Activated naive CD4-positive, alpha-beta T cell treated with anti-CD3 and anti-CD28 coated beads, Interleukin-2, amount 10 ng/mL, durations not matched to agents 7 days and 5 days (primary cell): Measurements from ENCODE around the gene HBEGF.

Experiments used
- CTCF ChIA-PET: fragments of 350-600 bp; sonication (Branson Sonifier 250); formaldehyde crosslinking; loops from one replicate; lab custom pipeline; 2021; ENCODE audit warnings: antibody characterized with exemption; lab: Charles Lee
- DNase-seq: peaks from one replicate; pipeline ENCODE4 v3.0.0-alpha.2; 2020
- H3K27ac Mint-ChIP-seq: one replicate; pipeline ENCODE4 v1.8.0; 2021; ENCODE audit warnings: mild to moderate bottlenecking, moderate library complexity, mixed read lengths
- H3K27me3 Mint-ChIP-seq: one replicate; pipeline ENCODE4 v1.8.0; 2021; ENCODE audit warnings: mild to moderate bottlenecking, mixed read lengths
- H3K36me3 Mint-ChIP-seq: one replicate; pipeline ENCODE4 v1.8.0; 2021; ENCODE audit warnings: mixed read lengths
- H3K4me1 Mint-ChIP-seq: one replicate; pipeline ENCODE4 v1.8.0; 2021; ENCODE audit warnings: mixed read lengths
- H3K4me3 Mint-ChIP-seq: one replicate; pipeline ENCODE4 v1.8.0; 2021; ENCODE audit warnings: mild to moderate bottlenecking, moderate library complexity, mixed read lengths
- H3K9me3 Mint-ChIP-seq: one replicate; pipeline ENCODE4 v1.8.0; 2021; ENCODE audit warnings: mixed read lengths

HBEGF gene

GRCh38 chr5:140340605-140341121 is 5.7 kb downstream of the HBEGF start:
- Mint-ChIP-seq H3K27ac (peak overlapping the region; percentile 50), H3K4me1 (peaks cover 87% of the 10 kb centered on the region)

GRCh38 chr5:140339636-140340035 is 6.8 kb downstream of the HBEGF start:
- Mint-ChIP-seq H3K4me3 (peak overlapping the region; percentile 46), H3K27ac (peak overlapping the region; percentile 74), H3K9me3 (no peaks in the 10 kb centered on the region), H3K36me3 (peaks cover 88% of the 10 kb centered on the region), H3K27me3 (no peaks in the 10 kb centered on the region), H3K4me1 (peaks cover 87% of the 10 kb centered on the region)
- DNase-seq = no peak
- CTCF ChIA-PET = interaction anchor here (1.0 to 22.2 kb wide), 2 partner anchors 12 to 91 kb away, joined by 3 to 856 read pairs; no protein-coding TSS in a partner anchor

More at GRCh38 chr5:140340605-140341121, 5.7 kb downstream of the HBEGF start:
- H3K4me3 Mint-ChIP-seq = peak overlapping the region; percentile 82
- CTCF ChIA-PET = interaction anchor here (1.0 to 22.2 kb wide), 3 partner anchors 12 to 92 kb away, joined by 3 to 856 read pairs (median 5); no protein-coding TSS in a partner anchor
- H3K9me3 Mint-ChIP-seq = no peaks in the 10 kb centered on the region
- DNase-seq = no peak
- H3K36me3 Mint-ChIP-seq = peaks cover 88% of the 10 kb centered on the region
- no peaks in the 10 kb centered on the region for H3K27me3 Mint-ChIP-seq

DNA sequence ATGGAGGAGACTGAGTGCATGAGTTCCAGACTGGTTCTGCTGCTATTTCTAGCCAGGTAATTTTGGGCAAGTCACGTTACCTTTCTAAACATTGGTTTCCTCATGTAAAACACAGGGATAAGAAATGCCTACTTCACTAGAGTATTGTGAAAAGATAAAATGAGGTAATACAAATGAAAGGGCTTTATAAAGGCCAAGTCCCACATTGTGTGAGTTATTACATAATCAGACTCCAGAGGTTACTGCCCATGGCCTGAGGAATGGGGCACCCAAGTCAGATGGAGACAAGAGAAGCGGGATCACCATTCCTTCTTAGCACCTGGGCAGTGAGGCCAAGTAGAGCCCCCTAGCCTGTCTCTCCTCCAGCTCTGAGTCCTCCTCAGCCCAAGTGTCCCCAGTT is 7.5 kb downstream of the HBEGF start:
- Mint-ChIP-seq H3K4me3 (peak overlapping the region; percentile 47), H3K36me3 (peaks cover 88% of the 10 kb centered on the region), H3K27me3 (no peaks in the 10 kb centered on the region), H3K9me3 (no peaks in the 10 kb centered on the region), H3K27ac (peak overlapping the region; percentile 44), H3K4me1 (peaks cover 81% of the 10 kb centered on the region)
- CTCF ChIA-PET = interaction anchor here (22.2 kb wide), 1 partner anchor 90 kb away, joined by 856 read pairs; no protein-coding TSS in a partner anchor
- no peak for DNase-seq

DNA sequence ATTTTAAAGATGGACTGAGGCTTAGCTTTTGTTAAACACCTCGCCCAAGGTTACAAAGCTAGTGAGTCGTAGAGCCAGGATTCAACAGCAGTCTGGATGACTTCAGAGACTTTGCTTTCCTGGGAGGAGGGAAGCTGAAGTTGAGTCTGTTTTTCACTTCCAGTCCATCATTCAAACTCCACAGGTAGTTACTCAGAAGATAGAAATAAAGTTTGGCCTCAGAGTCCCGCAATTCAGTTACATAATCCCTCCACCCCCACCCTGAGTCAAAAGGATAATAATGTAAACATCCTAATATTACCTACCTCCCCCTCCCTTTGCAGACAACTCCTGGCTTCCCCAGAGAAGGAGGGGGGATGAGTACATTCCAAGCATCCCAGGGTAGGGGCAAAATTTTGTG is 8.1 kb downstream of the HBEGF start:
- no peaks in the 10 kb centered on the region for H3K27me3 Mint-ChIP-seq
- no peak for DNase-seq
- CTCF ChIA-PET = interaction anchor here (2.4 to 22.2 kb wide), 2 partner anchors 14 to 90 kb away, joined by 11 to 856 read pairs; no protein-coding TSS in a partner anchor
- H3K9me3 Mint-ChIP-seq = no peaks in the 10 kb centered on the region
- H3K4me1 Mint-ChIP-seq = peaks cover 75% of the 10 kb centered on the region
- no peak overlapping the region for H3K4me3 Mint-ChIP-seq
- peaks cover 86% of the 10 kb centered on the region for H3K36me3 Mint-ChIP-seq
- peak overlapping the region; percentile 67 for H3K27ac Mint-ChIP-seq

DNA sequence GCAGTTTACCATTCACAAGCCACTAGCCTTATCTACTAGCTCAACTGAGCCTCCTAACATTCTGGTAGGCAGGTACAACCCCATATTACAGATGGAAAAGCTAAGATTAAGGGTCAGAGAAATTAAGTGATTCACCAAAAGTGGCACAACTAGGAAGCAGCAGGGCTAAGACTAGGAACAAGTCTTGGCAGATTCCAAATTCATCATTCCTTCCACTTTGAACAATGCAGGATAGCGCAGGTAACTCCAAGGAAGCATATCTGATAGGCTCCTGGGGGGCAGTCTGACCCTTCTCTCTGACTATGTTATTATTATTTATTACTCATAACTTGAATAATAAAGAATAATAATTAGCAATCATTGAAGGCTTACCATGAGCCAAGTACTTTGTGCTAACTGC is 8.5 kb downstream of the HBEGF start:
- Mint-ChIP-seq H3K27ac (peak overlapping the region; percentile 80), H3K9me3 (no peaks in the 10 kb centered on the region), H3K4me1 (peaks cover 71% of the 10 kb centered on the region), H3K4me3 (no peak overlapping the region), H3K36me3 (peaks cover 86% of the 10 kb centered on the region), H3K27me3 (no peaks in the 10 kb centered on the region)
- DNase-seq = no peak
- CTCF ChIA-PET = interaction anchor here (2.4 to 22.2 kb wide), 2 partner anchors 14 to 89 kb away, joined by 11 to 856 read pairs; no protein-coding TSS in a partner anchor

DNA sequence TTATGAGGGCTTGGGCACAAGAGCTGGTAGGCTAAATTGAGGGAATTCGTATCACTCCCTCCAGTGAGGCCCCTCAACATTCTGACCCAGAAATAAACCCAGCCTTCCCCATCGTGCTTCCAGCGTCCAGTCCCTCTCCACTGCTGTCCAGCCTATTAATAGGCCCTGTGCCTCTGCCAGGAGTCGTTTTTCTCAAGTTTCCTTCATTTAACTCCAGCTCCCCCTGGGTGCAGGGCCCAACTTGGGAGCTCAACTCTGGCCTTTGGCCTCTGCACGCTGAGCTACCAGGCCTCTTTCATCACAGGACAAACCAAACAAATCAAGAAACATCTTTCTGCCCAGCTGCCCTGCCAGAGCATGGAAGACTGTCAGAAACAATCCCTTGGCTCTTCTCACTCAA is 10.0 kb downstream of the HBEGF start:
- peaks cover 56% of the 10 kb centered on the region for H3K4me1 Mint-ChIP-seq
- no peaks in the 10 kb centered on the region for H3K9me3 Mint-ChIP-seq
- H3K27ac Mint-ChIP-seq = no peak overlapping the region
- no peak overlapping the region for H3K4me3 Mint-ChIP-seq
- DNase-seq = no peak
- CTCF ChIA-PET = interaction anchor here (1.0 to 22.2 kb wide), 5 partner anchors 9 to 88 kb away, joined by 3 to 856 read pairs (median 4); partner anchors contain the start of gene HBEGF
- no peaks in the 10 kb centered on the region for H3K27me3 Mint-ChIP-seq
- peaks cover 81% of the 10 kb centered on the region for H3K36me3 Mint-ChIP-seq

- CTCF ChIA-PET = interaction anchor here (0.5 kb wide), 1 partner anchor 19 kb away, joined by 3 read pairs; no protein-coding TSS in a partner anchor
- no peaks in the 10 kb centered on the region for H3K9me3 Mint-ChIP-seq
- H3K4me1 Mint-ChIP-seq = peaks cover 18% of the 10 kb centered on the region
- H3K27ac Mint-ChIP-seq = no peak overlapping the region
- no peak for DNase-seq
- H3K36me3 Mint-ChIP-seq = peaks cover 45% of the 10 kb centered on the region
- H3K4me3 Mint-ChIP-seq = no peak overlapping the region
- peaks cover 17% of the 10 kb centered on the region for H3K27me3 Mint-ChIP-seq
These were observed 14.8 kb downstream of the HBEGF start for GRCh38 chr5:140331638-140332037.

DNA sequence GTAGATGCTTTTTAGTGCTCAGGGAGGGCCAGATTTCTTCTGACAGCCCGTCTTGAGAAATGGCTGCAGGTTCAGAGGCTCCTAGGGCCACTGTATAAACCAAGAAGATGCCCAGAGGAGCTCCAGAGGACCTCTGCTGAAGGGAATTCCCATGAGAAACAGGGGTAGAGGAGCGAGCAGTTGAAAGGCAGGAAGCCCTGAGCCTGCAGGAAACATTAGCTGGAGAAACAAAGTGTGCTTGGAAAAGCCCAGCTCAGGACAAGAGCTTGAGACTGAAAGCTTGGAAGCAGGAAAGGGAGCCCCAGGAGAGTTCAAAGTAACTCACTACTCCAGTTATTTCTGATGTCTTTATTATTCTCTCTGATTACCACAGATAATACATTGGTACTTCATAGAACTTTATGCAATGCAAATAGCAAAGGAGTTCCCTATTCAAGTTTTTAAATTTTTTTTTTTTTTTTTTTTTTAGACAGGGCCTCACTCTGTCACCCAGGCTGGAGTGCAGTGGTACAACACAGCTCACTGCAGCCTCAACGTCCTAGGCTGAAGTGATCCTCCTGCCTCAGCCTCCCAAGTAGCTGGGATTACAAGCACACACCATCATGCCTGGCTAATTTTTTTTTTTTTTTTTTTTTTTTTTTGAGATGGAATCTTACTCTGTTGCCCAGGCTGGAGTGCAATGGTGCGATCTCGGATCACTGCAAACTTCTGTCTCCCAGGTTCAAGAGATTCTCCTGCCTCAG is 16.5 kb downstream of the HBEGF start:
- no peaks in the 10 kb centered on the region for H3K9me3 Mint-ChIP-seq
- peaks cover 29% of the 10 kb centered on the region for H3K27me3 Mint-ChIP-seq
- peaks cover 4% of the 10 kb centered on the region for H3K4me1 Mint-ChIP-seq
- DNase-seq = no peak
- H3K27ac Mint-ChIP-seq = no peak overlapping the region
- H3K36me3 Mint-ChIP-seq = peaks cover 28% of the 10 kb centered on the region
- no peak overlapping the region for H3K4me3 Mint-ChIP-seq
- CTCF ChIA-PET = interaction anchor here (0.7 to 1.3 kb wide), 2 partner anchors 15 to 85 kb away, joined by 3 read pairs; no protein-coding TSS in a partner anchor

- Mint-ChIP-seq H3K4me1 (no peaks in the 10 kb centered on the region), H3K9me3 (no peaks in the 10 kb centered on the region), H3K27me3 (peaks cover 35% of the 10 kb centered on the region), H3K36me3 (peaks cover 13% of the 10 kb centered on the region), H3K27ac (no peak overlapping the region), H3K4me3 (no peak overlapping the region)
- CTCF ChIA-PET = interaction anchor here (0.7 to 1.5 kb wide), 6 partner anchors 8 to 23 kb away, joined by 3 to 5 read pairs (median 3); partner anchors contain the start of gene HBEGF
- no peak for DNase-seq
These were observed 18.2 kb downstream of the HBEGF start for GRCh38 chr5:140328036-140328764.

DNA sequence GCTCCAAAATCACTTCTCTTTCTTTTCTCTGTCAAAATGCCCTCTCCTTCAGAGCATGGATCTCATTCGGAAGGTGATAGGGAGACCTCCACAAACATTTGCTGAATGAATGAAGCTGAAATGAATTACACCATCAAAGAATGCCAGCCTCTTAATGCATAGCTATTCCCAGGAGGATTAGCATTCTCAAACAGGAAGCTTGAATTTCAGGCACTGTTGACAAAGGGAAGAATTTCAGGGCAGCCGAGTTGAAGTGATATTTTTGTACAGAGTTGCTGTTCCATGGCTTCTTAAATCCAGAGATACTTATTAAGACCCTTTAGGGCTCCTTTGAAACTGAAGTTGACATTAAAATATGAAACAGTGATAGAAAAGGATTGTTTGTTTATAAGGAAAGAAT is 18.8 kb downstream of the HBEGF start:
- H3K27ac Mint-ChIP-seq = no peak overlapping the region
- H3K4me3 Mint-ChIP-seq = no peak overlapping the region
- peaks cover 8% of the 10 kb centered on the region for H3K36me3 Mint-ChIP-seq
- no peaks in the 10 kb centered on the region for H3K4me1 Mint-ChIP-seq
- DNase-seq = no peak
- CTCF ChIA-PET = interaction anchor here (0.8 to 1.5 kb wide), 5 partner anchors 9 to 24 kb away, joined by 3 to 5 read pairs (median 3); no protein-coding TSS in a partner anchor
- peaks cover 41% of the 10 kb centered on the region for H3K27me3 Mint-ChIP-seq
- no peaks in the 10 kb centered on the region for H3K9me3 Mint-ChIP-seq

DNA sequence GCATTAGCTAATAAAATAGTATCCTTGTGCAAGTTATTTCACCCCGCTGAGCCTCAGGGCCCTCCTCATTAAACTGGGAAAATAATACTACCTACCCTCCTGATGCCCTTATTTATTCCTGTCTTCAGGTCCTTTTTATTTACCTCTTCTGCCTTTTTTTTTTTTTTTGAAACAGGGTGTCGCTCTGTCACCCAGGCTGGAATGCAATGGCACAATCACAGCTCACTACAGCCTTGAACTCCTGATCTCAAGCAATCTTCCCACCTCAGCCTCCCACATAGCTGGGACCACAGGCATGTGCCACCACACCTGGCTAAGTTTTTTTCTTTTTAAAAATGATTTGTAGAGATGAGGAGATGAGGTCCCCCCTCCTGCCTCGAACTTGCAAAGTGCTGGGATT is 20.9 kb downstream of the HBEGF start:
- no peaks in the 10 kb centered on the region for H3K4me1 Mint-ChIP-seq
- H3K27ac Mint-ChIP-seq = no peak overlapping the region
- peaks cover 42% of the 10 kb centered on the region for H3K27me3 Mint-ChIP-seq
- H3K9me3 Mint-ChIP-seq = no peaks in the 10 kb centered on the region
- no peak overlapping the region for H3K4me3 Mint-ChIP-seq
- DNase-seq = no peak
- CTCF ChIA-PET = interaction anchor here (0.6 to 1.7 kb wide), 4 partner anchors 8 to 923 kb away, joined by 3 to 6 read pairs (median 3); no protein-coding TSS in a partner anchor
- H3K36me3 Mint-ChIP-seq = no peaks in the 10 kb centered on the region

- no peak overlapping the region for H3K4me3 Mint-ChIP-seq
- H3K4me1 Mint-ChIP-seq = no peaks in the 10 kb centered on the region
- no peak for DNase-seq
- H3K27me3 Mint-ChIP-seq = peaks cover 41% of the 10 kb centered on the region
- CTCF ChIA-PET = interaction anchor here (0.6 to 1.2 kb wide), 4 partner anchors 27 to 922 kb away, joined by 3 to 4 read pairs (median 3); no protein-coding TSS in a partner anchor
- H3K27ac Mint-ChIP-seq = no peak overlapping the region
- no peaks in the 10 kb centered on the region for H3K9me3 Mint-ChIP-seq
- no peaks in the 10 kb centered on the region for H3K36me3 Mint-ChIP-seq
These were observed 21.7 kb downstream of the HBEGF start for GRCh38 chr5:140324617-140325241.

GRCh38 chr5:140324041-140324600 is 22.3 kb downstream of the HBEGF start:
- H3K9me3 Mint-ChIP-seq = no peaks in the 10 kb centered on the region
- H3K4me1 Mint-ChIP-seq = peaks cover 4% of the 10 kb centered on the region
- no peak overlapping the region for H3K4me3 Mint-ChIP-seq
- H3K27ac Mint-ChIP-seq = no peak overlapping the region
- H3K36me3 Mint-ChIP-seq = no peaks in the 10 kb centered on the region
- CTCF ChIA-PET = interaction anchor here (1.2 kb wide), 2 partner anchors 28 to 80 kb away, joined by 3 to 4 read pairs; no protein-coding TSS in a partner anchor
- DNase-seq = no peak
- H3K27me3 Mint-ChIP-seq = peaks cover 39% of the 10 kb centered on the region
